Natural killer cell (primary cell): ENCODE data around the gene TSC22D1. TPM values are rescaled to one million over a fixed set of nuclear protein-coding genes. Genes with fewer than 3 reads are reported as not detected.

Source experiments
- ATAC-seq, 3 donors: fragments of 150-1000 bp in 2 of 3; fragments of 200-7000 bp in 1 of 3; cut with Tn5 transposase; 1 replicate in 1 of 3; 2 replicates in 2 of 3; pipeline ENCODE4 v1.10.0; 2021; ENCODE audit warnings: mild to moderate bottlenecking in 2 of 3, moderate library complexity in 2 of 3
- DNase-seq, 2 donors: peaks; one replicate each; pipeline versions ENCODE4 v3.0.0 to v3.0.0-alpha.2; 2013 to 2021; ENCODE audit warnings: mixed read lengths in 1 of 2
- H3K27ac ChIP-seq: one replicate; pipeline ENCODE4 v1.5.1; 2013; ENCODE audit warnings: mild to moderate bottlenecking, low read length
- H3K27me3 ChIP-seq: one replicate; pipeline ENCODE4 v1.6.1; 2013; ENCODE audit warnings: low read length; ENCODE audit not compliant: control insufficient read depth, insufficient read depth
- H3K36me3 ChIP-seq: one replicate; pipeline ENCODE4 v1.6.1; 2013; ENCODE audit warnings: low read length; ENCODE audit not compliant: control insufficient read depth, insufficient read depth
- H3K4me1 ChIP-seq: one replicate; pipeline ENCODE4 v1.6.1; 2013; ENCODE audit warnings: low read length; ENCODE audit not compliant: control insufficient read depth, insufficient read depth
- H3K4me3 ChIP-seq: one replicate; pipeline ENCODE4 v1.5.1; 2013; ENCODE audit warnings: low read length
- H3K9me3 ChIP-seq: one replicate; pipeline ENCODE4 v1.6.1; 2013; ENCODE audit warnings: low read length; ENCODE audit not compliant: control insufficient read depth, insufficient read depth
- H3K27ac Mint-ChIP-seq, 2 donors: one replicate each; pipeline ENCODE4 v1.8.0; 2022; ENCODE audit warnings: mild to moderate bottlenecking in 2 of 2, mixed read lengths in 2 of 2, moderate library complexity in 1 of 2
- H3K27me3 Mint-ChIP-seq, 2 donors: one replicate each; pipeline ENCODE4 v1.8.0; 2022; ENCODE audit warnings: low read depth in 2 of 2, mixed read lengths in 2 of 2
- H3K36me3 Mint-ChIP-seq: one replicate; pipeline ENCODE4 v1.8.0; 2022; ENCODE audit warnings: mixed read lengths
- H3K4me1 Mint-ChIP-seq, 2 donors: one replicate each; pipeline ENCODE4 v1.8.0; 2022; ENCODE audit warnings: mixed read lengths in 2 of 2
- H3K4me3 Mint-ChIP-seq: one replicate; pipeline ENCODE4 v1.8.0; 2022; ENCODE audit warnings: mild to moderate bottlenecking, moderate library complexity, mixed read lengths
- H3K9me3 Mint-ChIP-seq, 2 donors: one replicate each; pipeline ENCODE4 v1.8.0; 2022; ENCODE audit warnings: mixed read lengths in 2 of 2
- CTCF ChIP-seq: fragments of 200-600 bp; IDR thresholded peaks from one replicate; pipeline ENCODE4 v1.8.0; 2022; ENCODE audit warnings: antibody characterized with exemption
- WGBS: methylation state at CpG from one replicate; pipeline ENCODE4 v1.1.7; 2013; ENCODE audit warnings: missing lambda C conversion rate; ENCODE audit not compliant: insufficient coverage; 5-methylcytosine and 5-hydroxymethylcytosine counted together
- intact Hi-C: fragments of 100-400 bp; cut with micrococcal nuclease; formaldehyde crosslinking; loops from one replicate; pipeline ENCODE4 v1.14.2; 2022
- total RNA-seq, 4 donors: library from RNA; stranded (reverse); fragments of 120-200 nt in 1 of 4; gene quantifications; one replicate each; pipeline versions ENCODE4 v1.2.3 to v1.2.4, GENCODE V29; 2013 to 2022

The TSC22D1 gene
- total RNA-seq, 3 donors from 2014 or later (not counting 1 experiment from before 2014, with no cell fraction given): 44.3 to 54.4 (median 44.6) TPM

DNA sequence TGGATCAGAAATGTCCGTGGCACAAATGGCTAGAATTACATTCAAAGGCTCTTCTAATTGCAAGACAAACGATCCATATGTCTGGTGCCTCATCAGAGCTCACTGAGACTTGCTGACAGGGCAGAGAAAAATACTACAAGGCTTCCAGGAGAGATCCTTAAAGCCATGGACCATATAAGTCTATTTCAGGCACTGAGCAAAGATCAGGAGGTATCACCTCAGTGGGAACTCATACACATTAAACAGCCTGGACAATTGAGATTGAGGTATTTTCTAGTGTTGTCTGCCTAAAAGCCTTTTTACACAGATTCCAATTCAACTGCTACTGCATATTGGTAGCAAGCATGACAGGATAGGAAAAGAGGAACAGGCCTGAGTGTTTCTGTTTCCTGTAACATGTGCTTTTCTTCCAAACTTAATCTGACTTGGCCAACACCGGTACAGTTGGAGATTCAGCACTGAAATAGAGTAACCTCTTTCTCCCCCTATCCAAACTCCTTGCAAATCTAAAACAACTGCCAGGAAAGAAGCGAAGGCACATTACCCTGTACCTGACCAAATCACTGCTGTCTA, 136.6 kb downstream of the TSC22D1 start:
- Mint-ChIP-seq H3K27ac (no peak overlapping the region), H3K9me3 (no peaks in the 10 kb centered on the region), H3K27me3 (peaks cover 0 to 3% of the 10 kb centered on the region in 2 donors), H3K36me3 (no peaks in the 10 kb centered on the region), H3K4me3 (no peak overlapping the region), H3K4me1 (peaks cover 32 to 34% of the 10 kb centered on the region in 2 donors)
- peaks cover 19% of the 10 kb centered on the region for H3K4me1 ChIP-seq
- intact Hi-C loops: no loop called here
- ATAC-seq (no peak), DNase-seq (no peak)
- no peaks in the 10 kb centered on the region for H3K36me3 ChIP-seq
- no peaks in the 10 kb centered on the region for H3K9me3 ChIP-seq
- no peaks in the 10 kb centered on the region for H3K27me3 ChIP-seq
- H3K4me3 ChIP-seq: no peak overlapping the region
- no peak for TF ChIP-seq CTCF
- H3K27ac ChIP-seq: no peak overlapping the region
- WGBS: 32% methylated on average over 4 of the region's 4 CpGs

GRCh38 chr13:44438234-44438579, 137.9 kb downstream of the TSC22D1 start:
- Histone ChIP-seq H3K4me3 (no peak overlapping the region), H3K9me3 (no peaks in the 10 kb centered on the region), H3K36me3 (no peaks in the 10 kb centered on the region), H3K4me1 (peaks cover 21% of the 10 kb centered on the region), H3K27me3 (no peaks in the 10 kb centered on the region), H3K27ac (no peak overlapping the region)
- DNase-seq (no peak), ATAC-seq (no peak)
- peaks cover 0 to 3% of the 10 kb centered on the region in 2 donors for H3K27me3 Mint-ChIP-seq
- TF ChIP-seq CTCF: peak; percentile 25
- no peak overlapping the region for H3K4me3 Mint-ChIP-seq
- peaks cover 33 to 35% of the 10 kb centered on the region in 2 donors for H3K4me1 Mint-ChIP-seq
- peak overlapping the region in 1 of 2 donors; percentile 94 for H3K27ac Mint-ChIP-seq
- intact Hi-C loops: loop anchor here (1.0 kb wide), 3 partner anchors 247 to 533 kb away; no protein-coding TSS in a partner anchor
- no peaks in the 10 kb centered on the region for H3K9me3 Mint-ChIP-seq
- WGBS: 22% methylated on average over 3 of the region's 3 CpGs
- no peaks in the 10 kb centered on the region for H3K36me3 Mint-ChIP-seq

- Histone ChIP-seq H3K9me3 (no peaks in the 10 kb centered on the region), H3K36me3 (no peaks in the 10 kb centered on the region), H3K4me1 (peaks cover 21% of the 10 kb centered on the region), H3K27me3 (no peaks in the 10 kb centered on the region), H3K4me3 (peak overlapping the region; percentile 75), H3K27ac (no peak overlapping the region)
- peak; percentile 17 to 53 (median 37) for ATAC-seq
- Mint-ChIP-seq H3K27me3 (peaks cover 0 to 3% of the 10 kb centered on the region in 2 donors), H3K4me3 (peak overlapping the region; percentile 92), H3K36me3 (no peaks in the 10 kb centered on the region), H3K9me3 (no peaks in the 10 kb centered on the region), H3K4me1 (peaks cover 33 to 35% of the 10 kb centered on the region in 2 donors), H3K27ac (peak overlapping the region; percentile 86 to 94)
- DNase-seq: peak in 1 of 2 donors; percentile 69
- TF ChIP-seq CTCF: peak; percentile 71
- 27% methylated on average over 2 of the region's 5 CpGs for WGBS
- intact Hi-C loops: loop anchor here (1.0 kb wide), 3 partner anchors 246 to 532 kb away; no protein-coding TSS in a partner anchor
Observed at GRCh38 chr13:44437356-44438233, 138.5 kb downstream of the TSC22D1 start.
